NCI-H345 (cell line): Measurements from ENCODE around the gene LCN2.

Source experiments
- DNase-seq: peaks from one replicate; lab custom pipeline; 2025; lab: John Stamatoyannopoulos, UW

LCN2 gene

DNA sequence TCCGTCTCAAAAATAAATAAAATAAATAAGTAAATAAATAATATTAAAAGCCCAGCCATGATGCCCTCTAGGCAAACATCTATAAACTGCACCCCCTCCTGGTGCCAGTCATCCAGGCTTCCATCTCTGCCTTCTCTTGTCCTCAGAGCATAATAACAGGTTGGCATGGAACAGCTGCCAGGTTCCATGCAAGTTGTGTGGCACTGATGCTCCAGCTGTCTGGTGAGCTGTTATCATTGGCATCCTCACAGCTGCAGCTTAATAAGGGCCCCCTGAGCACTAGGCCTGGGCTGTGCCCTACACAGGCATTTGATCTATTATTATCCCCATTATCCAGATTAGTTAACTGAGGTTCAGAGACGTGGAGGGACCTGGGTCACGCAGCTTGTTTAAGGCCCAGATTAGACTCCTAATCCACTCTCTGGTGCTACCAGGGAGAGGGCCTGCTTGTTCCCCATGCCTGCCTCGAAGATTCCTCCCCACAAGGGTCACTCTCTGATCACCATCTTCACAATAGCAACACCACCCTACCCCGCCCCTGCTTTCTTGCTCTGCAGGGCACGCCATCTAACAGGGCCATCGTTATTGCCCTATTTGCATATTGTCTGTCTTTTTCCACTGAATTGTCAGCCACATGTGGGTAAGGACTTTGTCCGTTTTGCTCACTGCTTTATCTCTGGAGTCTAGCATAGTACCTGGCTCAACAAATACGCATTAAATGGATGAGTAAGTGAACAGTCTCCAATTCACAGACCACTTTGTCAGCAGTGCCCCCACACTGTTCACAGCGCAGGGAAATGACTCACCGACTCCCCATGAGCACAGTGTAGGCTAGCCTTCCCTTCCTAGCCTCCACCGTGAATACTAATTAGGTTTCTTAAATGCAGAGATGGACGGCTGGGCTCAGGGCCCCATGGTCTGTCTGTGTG is 52.5 kb downstream of the LCN2 start:
- DNase-seq = no peak

DNA sequence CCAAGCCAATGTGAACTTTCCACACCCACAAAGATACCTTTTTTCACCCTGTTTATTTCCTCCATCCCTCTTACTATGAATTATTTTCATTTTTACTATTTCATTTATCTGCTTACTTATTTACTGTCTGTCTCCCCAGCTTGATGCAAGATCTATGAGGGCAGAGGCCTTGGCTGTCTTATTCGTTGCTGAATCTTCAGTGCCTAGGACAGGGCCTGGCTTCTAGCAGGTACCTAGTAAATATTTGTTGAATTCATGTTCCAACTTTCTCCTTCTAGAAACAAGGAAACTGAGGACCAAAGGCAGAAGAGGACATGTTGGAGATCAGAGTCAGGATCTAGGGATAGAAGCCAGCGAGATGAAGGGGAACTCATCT is 53.4 kb downstream of the LCN2 start:
- no peak for DNase-seq
